ENCODE results near the gene OR2D3.
"Not testable (repeated sequence)": the region's sequence is repeated elsewhere in the genome, so short reads cannot be mapped to it uniquely, and the experiment has no call there.

Gene OR2D3, protein sequence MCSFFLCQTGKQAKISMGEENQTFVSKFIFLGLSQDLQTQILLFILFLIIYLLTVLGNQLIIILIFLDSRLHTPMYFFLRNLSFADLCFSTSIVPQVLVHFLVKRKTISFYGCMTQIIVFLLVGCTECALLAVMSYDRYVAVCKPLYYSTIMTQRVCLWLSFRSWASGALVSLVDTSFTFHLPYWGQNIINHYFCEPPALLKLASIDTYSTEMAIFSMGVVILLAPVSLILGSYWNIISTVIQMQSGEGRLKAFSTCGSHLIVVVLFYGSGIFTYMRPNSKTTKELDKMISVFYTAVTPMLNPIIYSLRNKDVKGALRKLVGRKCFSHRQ

DNA sequence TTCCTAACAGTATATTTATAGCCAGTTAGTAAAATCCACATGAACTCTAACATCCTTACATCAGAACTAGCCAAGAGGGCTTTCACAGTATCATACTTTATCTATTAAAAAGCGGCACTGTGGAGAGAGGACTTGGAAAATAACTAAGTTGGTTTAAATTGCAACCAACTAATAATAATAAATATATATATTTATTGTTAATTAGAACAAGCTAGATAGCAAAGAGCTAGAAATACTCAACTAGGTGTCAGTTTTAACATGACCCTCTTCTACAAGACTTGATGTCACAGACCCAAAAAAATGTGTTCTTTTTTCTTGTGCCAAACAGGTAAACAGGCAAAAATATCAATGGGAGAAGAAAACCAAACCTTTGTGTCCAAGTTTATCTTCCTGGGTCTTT, at the start of gene OR2D3:
OR2D3 (plus strand) TSS at position 301 of the 400 bp plus-strand sequence; CDS start at position 301, 0 bp downstream.
- DNase-seq = no peak

DNA sequence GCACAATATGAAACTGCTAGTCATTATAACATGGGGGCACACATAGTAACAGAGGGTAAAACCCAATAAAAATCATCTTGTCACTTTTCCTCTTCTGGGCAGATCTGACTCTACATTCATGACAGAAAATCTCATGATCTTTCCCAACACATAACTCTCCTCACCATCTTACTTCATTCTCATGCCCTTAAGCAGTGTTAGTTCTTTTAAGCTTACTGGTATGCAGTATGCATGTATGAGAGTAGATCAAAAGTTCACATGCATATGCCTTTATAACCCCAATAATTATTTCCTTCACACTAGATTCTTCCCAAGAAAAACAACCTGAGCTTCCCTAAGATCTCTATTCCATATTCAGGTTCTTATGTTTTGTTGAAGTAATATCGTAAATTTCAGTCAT, 49.5 kb upstream of the OR2D3 start:
- no peak for DNase-seq

DNA sequence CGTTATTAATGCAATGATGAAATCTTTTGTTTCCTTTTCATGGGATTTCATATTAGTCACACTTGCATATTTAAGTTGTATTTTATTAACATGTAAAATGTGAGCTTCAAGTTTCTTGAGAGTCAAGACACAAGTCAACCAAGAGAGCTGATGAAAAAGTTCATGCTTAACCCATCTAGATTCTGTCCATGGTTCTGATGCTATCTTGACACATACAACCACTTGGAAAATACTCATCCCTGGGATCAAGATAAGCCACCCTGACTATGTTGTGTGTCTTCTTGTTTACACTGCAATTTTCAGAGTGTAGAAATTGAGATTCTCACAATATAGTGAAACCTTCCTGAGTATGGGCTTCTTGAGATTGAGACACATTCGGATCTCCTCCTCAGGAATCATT, 45.0 kb upstream of the OR2D3 start:
- DNase-seq = no peak

DNA sequence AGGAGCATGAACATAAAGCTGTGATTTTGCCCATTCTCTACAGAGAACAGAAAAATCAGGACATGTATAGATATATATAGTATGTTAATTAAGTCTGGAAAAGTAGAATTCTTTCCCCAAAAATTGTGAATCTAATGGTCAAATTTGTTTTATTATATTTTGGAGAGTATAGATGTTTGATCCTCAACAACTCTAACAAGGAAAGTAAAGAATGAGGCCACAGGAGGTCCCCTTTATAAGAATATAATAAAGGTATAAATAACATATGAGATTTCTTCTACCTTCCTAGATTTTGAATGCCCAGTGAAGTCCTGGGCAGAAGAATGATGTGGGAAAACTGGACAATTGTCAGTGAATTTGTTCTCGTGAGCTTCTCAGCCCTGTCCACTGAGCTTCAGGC, 44.5 kb upstream of the OR2D3 start, which contains the start of gene OR10A4:
OR10A4 (plus strand) TSS at position 301 of the 400 bp plus-strand sequence; CDS start at position 324, 23 bp downstream.
- no peak for DNase-seq

DNA sequence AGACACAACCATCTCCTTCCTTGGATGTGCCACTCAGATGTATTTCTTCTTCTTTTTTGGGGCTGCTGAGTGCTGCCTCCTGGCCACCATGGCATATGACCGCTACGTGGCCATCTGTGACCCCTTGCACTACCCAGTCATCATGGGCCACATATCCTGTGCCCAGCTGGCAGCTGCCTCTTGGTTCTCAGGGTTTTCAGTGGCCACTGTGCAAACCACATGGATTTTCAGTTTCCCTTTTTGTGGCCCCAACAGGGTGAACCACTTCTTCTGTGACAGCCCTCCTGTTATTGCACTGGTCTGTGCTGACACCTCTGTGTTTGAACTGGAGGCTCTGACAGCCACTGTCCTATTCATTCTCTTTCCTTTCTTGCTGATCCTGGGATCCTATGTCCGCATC, 43.9 kb upstream of the OR2D3 start:
- DNase-seq = no peak

DNA sequence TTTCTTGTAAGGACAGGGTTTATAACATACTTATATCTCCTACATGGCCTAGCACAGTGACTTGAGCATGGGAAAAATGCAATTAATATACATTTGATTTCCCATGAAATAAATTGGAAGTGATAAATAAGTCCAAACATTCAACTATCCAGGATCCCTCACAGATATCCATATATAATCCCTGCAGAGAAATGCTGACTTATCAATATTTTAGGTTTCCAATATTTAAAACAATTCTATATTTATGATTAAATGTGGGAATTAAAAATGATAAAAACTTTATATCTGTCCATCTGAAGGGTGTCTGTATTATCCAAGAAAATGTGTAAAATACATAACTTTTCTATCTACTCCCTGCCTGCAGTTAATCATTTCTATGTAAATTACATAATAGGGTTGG, 38.1 kb upstream of the OR2D3 start:
- DNase-seq = no peak

DNA sequence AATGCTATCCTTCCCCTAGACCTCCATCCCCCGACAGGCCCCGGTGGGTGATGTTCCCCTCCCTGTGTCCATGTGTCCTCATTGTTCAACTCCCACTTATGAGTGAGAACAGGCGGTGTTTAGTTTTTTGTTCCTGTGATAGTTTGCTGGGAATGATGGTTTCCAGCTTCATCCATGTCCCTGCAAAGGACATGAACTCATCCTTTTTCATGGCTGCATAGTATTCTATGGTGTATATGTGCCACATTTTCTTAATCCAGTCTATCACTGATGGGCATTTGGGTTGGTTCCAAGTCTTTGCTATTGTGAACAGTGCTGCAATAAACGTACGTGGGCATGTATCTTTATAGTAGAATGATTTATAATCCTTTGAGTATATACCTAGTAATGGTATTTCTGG, 33.1 kb upstream of the OR2D3 start:
- not testable (repeated sequence) for DNase-seq

DNA sequence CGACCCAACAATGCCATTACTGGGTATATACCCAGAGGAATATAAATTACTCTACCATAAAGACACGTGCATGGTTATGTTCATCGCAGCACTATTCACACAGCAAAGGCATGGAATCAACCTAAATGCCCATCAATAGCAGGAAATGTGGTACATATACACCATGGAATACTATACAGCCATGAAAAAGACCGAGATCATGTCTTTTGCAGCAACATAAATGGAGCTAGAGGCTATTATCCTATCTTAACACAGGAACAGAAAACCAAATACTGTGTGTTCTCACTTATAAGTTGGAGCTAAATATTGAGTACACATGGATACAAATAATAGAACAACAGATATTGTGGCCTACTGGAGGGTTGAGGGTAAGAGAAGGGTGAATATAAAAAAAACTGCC, 32.0 kb upstream of the OR2D3 start:
- DNase-seq = no peak

DNA sequence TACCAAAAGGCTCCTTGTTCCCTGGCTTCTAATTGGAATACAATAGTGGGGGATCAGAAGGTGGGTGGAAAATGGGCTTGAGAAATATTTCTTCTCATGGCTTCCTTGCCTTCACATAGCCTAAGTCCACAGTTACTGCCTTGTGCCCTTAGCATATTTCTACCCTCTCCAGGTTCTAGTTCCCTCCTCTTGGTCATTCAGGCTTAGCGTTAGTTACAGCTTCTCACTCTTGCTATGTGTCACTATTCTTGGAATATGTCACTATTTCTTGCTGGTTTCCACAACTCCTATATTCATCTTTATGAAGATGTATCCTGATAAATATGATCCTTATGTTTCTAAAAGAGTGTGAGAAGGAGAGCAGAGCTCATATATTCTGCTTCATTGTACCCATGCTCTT, 31.0 kb upstream of the OR2D3 start:
- no peak for DNase-seq

DNA sequence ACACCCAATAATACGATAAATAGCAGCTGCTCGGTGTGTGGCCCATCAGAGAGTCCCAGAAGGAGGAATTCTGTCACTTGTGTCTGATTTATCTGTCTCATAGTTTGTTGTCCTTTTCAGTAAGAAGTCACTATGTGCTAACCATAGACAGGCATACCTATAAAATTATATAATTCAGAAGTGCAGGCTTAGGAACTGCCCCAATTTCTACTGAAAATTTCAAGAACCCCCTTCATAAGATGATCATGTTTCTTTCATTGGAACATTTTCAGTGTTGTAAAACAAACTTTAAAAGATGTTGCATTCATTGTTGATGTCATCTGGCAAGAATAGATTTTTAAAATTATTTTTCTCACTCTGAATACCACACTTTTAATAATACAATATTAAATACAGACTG, 28.4 kb upstream of the OR2D3 start, which contains the start of gene OR2D2:
OR2D2 (minus strand) TSS at position 101 of the 400 bp plus-strand sequence; CDS start at position 101, 0 bp downstream.
- DNase-seq = no peak

DNA sequence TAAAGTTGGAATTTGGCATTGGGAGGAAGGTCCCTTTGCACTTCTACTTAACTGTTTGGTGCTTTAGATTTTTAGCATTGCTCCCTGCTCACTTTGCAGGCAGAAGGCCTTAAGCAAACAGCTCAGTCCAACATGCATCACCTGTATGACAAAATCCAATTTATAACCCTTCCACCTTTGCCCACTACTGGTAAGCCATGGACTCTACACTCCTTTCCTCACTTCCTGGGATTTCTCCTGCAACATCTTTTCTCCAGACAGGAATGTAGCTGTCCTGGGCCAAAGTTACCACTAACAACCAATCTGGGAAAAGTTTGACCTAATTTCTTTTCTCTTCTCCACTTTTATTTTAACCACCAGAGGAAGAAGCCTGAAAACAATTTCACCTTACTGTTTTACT, 26.7 kb upstream of the OR2D3 start:
- DNase-seq = no peak

DNA sequence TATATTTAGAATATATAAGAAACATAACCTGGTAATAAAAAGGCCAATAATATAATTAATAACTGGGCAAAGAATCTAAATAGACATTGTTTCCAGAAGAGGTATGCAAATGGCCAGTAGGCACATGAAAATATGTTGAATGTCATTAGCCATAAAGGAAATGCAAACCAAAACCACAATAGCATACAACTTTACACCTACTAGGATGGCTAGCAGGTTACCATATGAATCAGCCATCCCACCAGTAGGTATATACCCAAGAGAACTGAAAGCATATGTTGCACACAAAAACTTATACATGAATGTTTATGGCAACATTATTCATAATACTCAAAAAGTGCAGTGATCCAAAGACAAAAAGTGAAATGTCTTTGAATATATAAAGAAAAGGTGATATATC, 25.8 kb upstream of the OR2D3 start:
- no peak for DNase-seq

DNA sequence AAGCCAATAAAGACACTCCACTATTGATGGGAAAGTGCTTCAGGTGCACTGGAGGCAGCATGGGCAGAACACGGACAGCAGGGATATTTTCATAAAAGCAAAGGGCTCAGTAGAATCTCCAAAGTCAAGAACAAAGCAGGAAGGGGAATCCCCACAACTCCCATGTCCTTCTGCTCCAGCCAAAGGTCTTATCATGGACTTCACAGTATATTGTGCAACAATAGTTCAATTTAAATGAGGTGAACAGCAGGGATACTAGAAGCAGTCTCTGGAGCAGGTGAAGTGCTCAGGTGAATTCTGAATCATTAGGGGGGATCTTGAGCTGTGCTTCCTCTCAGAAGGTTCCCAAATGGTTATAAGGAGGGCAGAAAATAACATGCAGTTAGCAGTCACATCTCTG, 21.9 kb upstream of the OR2D3 start:
- no peak for DNase-seq

DNA sequence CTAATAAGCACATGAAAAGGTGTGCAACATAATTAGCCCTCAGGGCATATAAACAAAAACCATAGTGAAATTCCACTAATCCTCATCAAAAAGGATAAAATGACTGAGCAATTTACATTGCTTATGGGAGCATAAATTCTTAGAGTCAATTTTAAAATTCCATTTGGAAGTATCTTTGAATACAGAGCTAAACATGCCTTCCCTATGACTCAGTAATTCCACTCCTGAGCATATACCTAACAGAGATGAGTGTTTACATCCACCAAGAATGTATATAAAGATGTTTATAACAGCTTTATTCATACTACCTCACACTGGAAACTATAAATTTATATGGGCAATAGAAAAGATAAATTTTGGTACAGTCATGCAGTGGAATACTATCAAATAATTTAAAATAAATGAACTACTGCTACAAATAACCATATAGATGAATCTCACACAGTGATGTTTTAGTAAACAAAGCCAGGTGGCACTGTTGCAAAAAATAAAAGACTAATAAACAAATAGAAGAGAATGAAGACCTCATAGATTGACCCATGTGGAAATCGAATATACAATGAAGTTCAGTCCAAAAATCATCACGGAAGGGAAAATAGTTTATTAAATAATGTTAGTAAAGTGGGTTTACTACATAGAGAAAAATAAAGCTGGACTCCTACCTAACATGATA, 20.3 kb upstream of the OR2D3 start:
- no peak for DNase-seq

DNA sequence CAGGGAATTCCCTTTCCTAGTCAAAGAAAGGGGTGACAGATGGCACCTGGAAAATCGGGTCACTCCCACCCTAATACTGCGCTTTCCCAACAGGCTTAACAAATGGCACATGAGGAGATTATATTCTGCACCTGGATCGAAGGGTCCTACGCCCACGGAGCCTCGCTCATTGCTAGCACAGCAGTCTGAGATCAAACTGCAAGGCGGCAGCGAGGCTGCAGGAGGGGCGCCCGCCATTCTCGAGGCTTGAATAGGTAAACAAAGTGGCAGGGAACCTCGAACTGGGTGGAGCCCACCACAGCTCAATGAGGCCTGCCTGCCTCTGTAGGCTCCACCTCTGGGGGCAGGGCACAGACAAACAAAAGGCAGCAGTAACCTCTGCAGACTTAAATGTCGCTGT, 16.0 kb upstream of the OR2D3 start:
- not testable (repeated sequence) for DNase-seq

DNA sequence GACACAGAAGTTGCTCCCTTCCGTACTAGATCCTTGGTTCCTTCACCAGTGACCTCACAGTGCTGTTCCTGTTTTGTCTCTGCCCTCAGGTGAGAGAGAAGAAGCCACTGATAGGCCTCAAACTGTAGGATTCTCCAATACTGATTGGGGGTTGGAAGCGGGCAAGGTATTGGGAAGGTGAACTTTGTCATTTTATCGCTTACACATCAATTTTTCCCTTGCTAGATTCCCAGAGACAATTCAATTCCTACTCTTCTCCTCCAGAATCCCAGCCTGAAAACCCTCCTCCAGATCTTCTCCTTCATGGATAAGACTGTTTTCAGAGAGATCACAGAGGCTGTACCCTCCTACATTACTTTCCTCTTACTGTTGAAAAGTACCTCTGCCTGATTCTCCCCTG, 9.4 kb upstream of the OR2D3 start:
- DNase-seq = no peak

DNA sequence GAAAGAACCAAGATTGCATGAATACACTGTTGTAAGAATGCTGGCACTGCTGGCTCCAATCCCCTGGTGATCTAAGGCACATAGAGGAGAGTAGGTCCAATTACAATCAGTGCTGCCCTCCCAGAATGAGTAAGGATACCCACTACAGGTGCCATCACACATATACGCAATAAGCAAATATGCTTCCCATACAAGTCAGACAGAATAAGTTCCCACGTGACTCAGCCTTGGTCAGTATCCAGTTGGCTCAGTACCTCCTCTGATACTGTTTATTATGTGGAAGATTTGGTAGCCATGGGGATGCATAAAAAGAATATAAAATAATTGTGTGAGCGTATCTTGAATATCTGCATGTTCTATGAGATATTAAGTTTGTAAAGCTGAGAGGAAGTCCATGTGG, 8.9 kb upstream of the OR2D3 start:
- no peak for DNase-seq

DNA sequence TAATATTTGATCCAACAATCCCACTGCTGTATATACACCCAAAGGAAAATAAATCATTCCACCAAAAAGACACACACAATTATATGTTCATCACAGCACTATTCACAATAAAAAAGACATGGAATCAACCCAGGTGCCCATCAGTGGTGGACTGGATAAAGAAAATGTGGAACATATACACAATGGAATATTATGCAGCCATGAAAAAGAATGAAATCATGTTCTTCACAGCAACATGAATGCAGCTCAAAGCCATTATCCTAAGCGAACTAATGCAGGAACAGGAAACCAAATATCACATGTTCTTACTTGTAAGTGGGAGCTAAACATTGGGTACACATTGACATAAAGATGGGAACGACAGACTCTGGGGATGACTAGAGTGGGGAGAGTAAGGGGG, 1.1 kb upstream of the OR2D3 start:
- DNase-seq = no peak

DNA sequence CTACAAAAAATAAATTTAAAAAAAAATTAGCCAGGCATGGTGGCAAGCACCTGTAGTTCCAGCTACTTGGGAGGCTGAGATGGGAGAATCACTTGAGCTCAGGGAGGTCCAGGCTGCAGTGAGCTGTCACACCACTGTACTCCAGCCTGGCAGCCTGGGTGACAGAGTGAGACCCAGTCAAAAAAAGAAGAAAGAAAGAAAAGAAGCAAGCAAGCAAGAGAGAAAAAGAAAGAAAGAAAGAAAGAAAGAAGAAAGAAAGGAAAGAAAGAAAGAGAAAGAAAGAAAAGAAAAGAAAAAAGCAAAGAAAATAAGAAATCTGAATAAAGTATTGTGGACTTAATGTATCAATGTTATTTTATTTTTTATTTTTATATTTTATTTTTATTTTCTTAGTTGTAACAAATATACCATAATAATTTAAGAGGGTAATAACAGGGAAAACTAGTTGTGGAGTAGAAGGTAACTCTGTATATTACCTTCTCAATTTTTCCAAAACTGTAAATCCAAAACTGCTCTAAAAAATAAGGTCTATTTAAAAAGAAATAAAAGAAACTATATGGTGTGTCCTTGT, 4.3 kb downstream of the OR2D3 start:
- DNase-seq = no peak

DNA sequence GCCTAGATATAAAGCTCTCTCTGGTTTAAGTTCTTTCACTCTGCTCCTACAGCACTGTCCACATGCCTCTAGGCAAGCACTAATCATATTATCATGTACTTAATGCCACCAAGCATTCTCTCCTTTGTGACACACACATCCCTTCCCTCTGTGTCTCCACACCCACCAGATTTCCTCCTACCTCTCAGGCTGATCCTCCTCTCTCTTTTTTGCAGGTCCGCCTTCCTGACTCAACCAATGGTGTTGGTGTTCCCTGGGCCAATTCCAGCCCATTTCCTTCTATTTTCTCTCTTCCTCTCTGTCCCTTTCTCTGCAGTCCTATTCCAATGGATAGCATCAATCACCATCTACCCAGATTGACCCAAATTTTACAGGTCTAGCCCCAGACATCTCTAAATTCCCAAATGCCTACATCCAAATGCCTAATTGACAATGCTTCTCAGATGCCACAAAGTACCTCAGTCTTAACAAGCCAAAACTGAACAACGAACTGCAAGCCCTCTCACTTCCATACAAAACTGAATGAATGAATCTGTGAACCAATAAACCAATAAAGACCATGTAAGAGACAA, 4.9 kb downstream of the OR2D3 start:
- peak; percentile 4 for DNase-seq

DNA sequence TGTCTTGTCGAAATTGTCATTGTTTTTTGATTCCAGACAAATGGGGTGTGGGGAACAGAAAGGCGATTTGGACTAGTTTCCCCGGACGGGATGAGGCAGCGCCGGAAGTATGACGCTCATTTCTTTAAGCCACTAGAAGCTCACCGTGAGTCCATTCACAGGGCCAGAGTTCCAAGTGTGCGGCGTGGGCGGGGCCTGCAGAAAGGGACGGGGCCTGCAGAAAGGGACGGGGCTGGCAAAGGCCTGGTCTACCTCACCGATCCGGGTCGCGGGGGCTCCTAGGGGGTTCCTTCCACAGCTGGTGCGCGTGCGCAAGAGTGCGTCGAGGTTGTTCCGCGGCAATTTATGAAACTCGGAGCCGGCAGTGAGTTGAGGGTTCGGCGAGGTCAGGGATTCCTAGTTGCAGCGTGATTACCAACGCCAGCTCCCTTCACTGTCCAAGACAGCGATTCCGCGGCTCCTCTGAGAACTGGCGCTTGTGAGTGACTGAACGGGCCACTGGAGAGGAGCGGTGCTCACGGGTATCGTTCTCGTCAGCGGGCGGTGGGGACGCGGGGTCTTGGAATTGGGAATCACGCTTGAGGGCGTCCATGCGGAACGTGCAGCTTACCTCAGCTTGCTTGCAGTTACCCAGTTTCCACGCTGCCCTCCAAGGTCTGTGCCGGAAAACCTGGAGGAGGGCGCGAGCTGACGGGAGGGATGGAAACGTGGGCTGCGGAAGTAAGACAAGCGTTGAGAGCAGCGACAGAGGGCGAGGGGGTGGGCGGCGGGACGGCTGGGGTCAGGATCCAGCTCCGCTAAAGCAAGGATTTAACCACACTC, 5.6 kb downstream of the OR2D3 start, which contains the start of gene ZNF215:
ZNF215 (plus strand) TSS at position 219 of the 822 bp plus-strand sequence. CDS start 5,847 bp downstream, outside the sequence.
- DNase-seq = peak; percentile 85

DNA sequence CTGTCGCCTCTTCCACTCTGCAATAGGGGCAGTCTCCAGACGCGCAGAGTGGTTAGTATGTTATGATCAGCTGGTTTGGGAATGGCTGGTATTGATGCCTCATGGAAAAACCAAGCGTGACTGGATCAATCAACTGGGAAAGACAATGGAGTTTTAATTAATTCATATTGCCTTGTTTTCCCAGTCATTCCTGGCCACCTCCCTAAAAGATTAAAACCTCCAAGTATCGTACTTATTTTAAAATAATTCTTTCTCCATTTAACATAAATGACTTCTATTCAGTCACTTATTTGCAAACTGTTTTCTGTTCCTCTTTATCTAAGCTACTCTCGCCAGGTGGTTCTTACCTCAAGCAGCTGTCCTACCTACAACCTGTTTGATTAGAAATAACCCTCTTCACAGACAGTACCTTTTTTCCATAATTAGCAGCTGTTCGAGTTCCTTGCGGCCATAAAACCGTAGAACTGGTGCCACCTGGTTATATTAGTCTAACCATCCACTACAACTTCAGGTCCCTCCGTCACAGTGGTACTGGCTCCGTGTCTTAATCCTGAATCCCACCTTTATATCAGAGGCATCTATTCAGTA, 6.3 kb downstream of the OR2D3 start:
- DNase-seq = no peak

Measured in NCI-H510A (cell line).